Measurements from ENCODE around the gene IGFBPL1. TPM values are rescaled to one million over a fixed set of nuclear protein-coding genes. Genes with fewer than 3 reads are reported as not detected.

IGFBPL1 gene
- polyA plus RNA-seq, 1 experiment, result 0.07 TPM

DNA sequence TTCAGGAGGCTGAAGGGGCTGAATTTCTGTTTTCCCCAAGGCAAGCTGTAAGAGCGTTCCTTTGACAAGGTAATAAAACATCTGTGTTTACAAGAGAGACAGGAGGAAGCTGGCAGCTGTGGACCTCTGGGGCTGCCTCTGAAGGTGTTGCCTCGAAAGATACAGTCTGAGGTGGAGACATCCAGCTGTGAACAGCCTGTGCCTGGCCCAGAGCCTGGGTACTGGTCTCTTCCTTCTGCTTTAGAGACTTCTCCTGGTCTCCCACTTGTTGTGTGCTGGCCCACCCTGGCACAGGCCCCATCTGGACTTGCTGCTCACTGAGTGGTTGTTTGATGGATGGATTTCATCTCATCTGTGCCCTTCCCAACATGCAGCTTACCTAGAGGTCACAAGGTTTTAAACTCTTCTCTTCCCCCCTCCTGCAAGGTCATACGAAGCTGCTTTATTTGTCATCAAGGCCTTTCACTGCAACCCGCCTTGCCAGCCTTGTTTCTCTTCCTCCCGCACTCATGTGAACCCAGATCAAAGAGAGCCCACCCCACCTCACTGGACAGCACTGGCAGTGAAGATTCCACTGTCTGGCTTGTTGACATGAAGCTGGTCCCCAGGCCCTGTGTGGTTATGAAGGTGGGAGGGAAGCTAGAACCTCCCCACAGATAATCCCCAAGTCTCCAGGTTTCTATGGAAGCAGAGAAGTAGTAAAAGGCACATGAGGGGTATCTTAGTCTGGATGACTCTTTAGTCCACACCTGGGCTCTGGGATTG lies 66.7 kb downstream of the IGFBPL1 start:
- peaks cover 12% of the 10 kb centered on the region for H3K27me3 ChIP-seq (ENCODE audit: control insufficient read depth, insufficient read depth, low read length)
- H3K4me3 ChIP-seq (ENCODE audit: low read depth, low read length), result no peak overlapping the region
- no peak overlapping the region for H3K27ac ChIP-seq (ENCODE audit: low read depth, low read length)
- TF ChIP-seq, protein P1, sequence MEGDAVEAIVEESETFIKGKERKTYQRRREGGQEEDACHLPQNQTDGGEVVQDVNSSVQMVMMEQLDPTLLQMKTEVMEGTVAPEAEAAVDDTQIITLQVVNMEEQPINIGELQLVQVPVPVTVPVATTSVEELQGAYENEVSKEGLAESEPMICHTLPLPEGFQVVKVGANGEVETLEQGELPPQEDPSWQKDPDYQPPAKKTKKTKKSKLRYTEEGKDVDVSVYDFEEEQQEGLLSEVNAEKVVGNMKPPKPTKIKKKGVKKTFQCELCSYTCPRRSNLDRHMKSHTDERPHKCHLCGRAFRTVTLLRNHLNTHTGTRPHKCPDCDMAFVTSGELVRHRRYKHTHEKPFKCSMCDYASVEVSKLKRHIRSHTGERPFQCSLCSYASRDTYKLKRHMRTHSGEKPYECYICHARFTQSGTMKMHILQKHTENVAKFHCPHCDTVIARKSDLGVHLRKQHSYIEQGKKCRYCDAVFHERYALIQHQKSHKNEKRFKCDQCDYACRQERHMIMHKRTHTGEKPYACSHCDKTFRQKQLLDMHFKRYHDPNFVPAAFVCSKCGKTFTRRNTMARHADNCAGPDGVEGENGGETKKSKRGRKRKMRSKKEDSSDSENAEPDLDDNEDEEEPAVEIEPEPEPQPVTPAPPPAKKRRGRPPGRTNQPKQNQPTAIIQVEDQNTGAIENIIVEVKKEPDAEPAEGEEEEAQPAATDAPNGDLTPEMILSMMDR (IDR thresholded peaks at IDR 0.05; ENCODE audit: low read depth, low read length), result no peak
- ChIA-PET POLR2A (no interaction called here), CTCF (interaction anchor here (0.9 kb wide), 1 partner anchor 269 kb away, joined by 3 read pairs; no protein-coding TSS in a partner anchor)
- H3K9me3 ChIP-seq (ENCODE audit: control insufficient read depth, insufficient read depth, low read length), result no peaks in the 10 kb centered on the region
- DNase-seq (ENCODE audit: low read depth, low spot score), result no peak

DNA sequence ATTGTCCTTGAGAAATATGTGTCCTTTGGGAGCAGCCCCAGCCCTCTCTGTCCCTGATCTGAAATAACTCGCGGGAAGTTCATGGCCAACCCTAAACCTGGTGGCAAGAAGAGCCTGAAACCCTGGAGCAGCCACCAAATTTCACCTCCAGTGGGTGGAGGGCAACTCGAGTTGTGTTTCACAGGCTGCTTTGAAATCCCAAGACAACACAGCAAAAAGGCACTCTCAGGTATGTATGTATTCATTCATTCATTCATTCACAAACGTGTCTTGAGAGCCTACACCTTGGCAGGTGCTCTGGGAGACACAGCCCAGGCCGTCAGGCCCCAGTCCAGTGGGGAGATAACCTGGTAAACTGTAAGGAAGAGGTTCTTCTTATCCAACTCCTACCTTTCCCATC lies 67.4 kb downstream of the IGFBPL1 start:
- peaks cover 14% of the 10 kb centered on the region for H3K27me3 ChIP-seq (ENCODE audit: control insufficient read depth, insufficient read depth, low read length)
- no peak for DNase-seq (ENCODE audit: low read depth, low spot score)
- H3K27ac ChIP-seq (ENCODE audit: low read depth, low read length), result no peak overlapping the region
- H3K9me3 ChIP-seq (ENCODE audit: control insufficient read depth, insufficient read depth, low read length), result no peaks in the 10 kb centered on the region
- no peak overlapping the region for H3K4me3 ChIP-seq (ENCODE audit: low read depth, low read length)
- TF ChIP-seq, protein P1 (IDR thresholded peaks at IDR 0.05; ENCODE audit: low read depth, low read length), result no peak
- POLR2A ChIA-PET, result no interaction called here
- CTCF ChIA-PET, result no interaction called here

Other genes with a start within 250 kb of the IGFBPL1 start
- gene ALDH1B1, start 31.8 kb downstream of the IGFBPL1 start, polyA plus RNA-seq (2011; rRNA removed), result 47.0 and 51.7 TPM in 2 replicates
- gene ANKRD18A, start 196.1 kb upstream of the IGFBPL1 start, polyA plus RNA-seq (2011; rRNA removed), result 0.31 TPM in 1 of 2 replicates, not detected in the other